DMS 273 (cell line): ENCODE results near the gene SEC62.
A peak's percentile ranks its signal among the peaks of the same experiment; 100 is the strongest.

Experiments used
- DNase-seq: peaks from one replicate; lab custom pipeline; 2025; ENCODE audit not compliant: unreplicated experiment; lab: John Stamatoyannopoulos, UW

SEC62 gene, protein sequence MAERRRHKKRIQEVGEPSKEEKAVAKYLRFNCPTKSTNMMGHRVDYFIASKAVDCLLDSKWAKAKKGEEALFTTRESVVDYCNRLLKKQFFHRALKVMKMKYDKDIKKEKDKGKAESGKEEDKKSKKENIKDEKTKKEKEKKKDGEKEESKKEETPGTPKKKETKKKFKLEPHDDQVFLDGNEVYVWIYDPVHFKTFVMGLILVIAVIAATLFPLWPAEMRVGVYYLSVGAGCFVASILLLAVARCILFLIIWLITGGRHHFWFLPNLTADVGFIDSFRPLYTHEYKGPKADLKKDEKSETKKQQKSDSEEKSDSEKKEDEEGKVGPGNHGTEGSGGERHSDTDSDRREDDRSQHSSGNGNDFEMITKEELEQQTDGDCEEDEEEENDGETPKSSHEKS

GRCh38 chr3:169966428-169966950 is at the start of gene SEC62:
Gene SEC62, plus strand, starts transcription at chr3:169966807. Its CDS starts 16 bp downstream, at chr3:169966823.
- peak; percentile 99 for DNase-seq

DNA sequence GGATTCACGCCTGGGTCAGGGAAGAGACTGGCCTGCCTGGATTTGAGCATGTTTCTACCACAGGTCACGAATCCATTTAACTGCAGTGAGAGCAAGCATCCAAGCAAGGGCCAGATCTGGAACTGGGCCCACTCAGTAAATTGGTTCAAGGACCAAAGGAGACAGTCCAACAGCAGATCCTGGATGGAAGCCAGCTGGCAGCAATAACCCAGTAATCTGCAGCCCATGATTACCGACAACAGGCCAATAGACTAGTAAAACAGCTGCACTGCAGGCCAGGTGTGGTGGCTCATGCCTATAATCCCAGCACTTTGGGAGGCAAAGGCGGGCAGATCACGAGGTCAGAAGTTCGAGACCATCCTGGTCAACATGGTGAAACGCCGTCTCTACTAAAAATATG is 43.4 kb upstream of the SEC62 start:
- DNase-seq = peak; percentile 82

GRCh38 chr3:169923831-169924230 is 42.8 kb upstream of the SEC62 start:
- peak; percentile 56 for DNase-seq

DNA sequence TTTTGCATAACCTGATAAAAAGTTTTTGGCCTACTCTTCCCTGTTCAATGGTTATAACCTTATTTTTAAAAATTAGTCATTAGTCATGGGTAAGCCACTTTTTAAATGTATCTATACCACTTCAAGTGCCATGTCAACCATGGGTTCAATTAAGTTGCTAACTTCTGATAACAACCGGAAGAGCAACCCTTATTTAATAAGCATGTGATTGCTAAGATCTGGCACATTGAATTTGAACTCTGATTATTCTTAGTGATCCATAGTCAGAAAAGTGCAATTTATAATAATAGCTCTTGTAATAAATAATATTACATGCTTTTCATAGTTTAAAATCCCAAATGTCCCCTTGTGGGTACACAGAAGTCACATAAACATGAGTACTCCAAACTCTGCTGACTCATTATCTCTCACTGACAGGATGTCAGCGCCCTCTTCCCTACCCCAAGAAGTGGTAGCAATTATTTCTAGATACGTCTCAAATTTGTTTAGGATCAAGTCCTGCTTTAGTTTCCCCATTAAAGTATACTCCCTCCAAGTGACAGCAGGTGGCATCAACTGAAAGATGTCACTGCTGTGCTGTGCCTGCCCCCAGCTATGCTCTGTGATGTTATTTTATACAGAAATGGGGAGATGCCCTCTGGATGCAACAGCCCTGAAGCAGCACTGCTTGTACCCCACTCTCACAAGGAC is 36.6 kb upstream of the SEC62 start:
- DNase-seq = no peak

DNA sequence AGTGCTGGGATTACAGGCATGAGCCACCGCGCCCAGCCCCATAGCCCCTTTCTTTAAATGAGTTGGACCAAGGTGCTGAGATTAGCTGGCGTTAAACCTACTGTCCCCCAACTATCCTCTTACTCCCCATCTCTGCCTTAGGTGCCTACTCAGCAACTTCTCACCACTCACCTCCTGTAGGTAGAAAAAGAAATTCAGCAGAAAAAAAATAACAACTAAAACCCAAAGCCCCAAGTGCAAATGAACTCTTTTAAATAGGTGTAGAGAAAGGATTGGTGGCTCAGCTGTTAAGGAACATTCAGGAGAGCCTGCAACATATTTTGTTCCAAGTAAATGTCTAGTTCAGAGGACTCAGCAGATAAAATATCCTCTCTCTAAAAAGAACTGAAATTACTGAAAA is 35.8 kb upstream of the SEC62 start:
- no peak for DNase-seq

- no peak for DNase-seq
Measured at GRCh38 chr3:169931747-169932520, 34.7 kb upstream of the SEC62 start.

GRCh38 chr3:169939320-169939719 is 27.3 kb upstream of the SEC62 start:
- no peak for DNase-seq

DNA sequence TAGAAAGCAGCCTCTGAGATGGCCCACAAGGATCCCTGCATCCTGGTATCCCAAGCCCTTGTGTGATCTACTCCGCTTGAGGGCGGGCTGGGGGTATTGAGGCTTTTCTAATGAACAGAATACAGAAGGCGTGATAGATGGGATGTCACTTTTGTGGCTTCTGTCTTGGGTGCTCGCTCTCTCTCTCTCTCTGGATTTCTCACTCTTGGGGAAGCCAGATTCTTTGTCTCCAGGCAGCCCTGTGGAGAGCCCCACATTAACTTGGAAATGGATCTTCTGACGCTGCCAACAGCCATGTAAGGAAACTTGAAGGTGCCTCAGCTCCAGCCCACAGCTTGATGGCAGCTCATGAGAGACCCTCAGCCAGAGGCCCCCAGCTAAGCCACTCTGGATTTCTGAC is 26.9 kb upstream of the SEC62 start:
- DNase-seq = no peak

- DNase-seq = no peak
Measured at GRCh38 chr3:169940470-169941181, 26.0 kb upstream of the SEC62 start.

DNA sequence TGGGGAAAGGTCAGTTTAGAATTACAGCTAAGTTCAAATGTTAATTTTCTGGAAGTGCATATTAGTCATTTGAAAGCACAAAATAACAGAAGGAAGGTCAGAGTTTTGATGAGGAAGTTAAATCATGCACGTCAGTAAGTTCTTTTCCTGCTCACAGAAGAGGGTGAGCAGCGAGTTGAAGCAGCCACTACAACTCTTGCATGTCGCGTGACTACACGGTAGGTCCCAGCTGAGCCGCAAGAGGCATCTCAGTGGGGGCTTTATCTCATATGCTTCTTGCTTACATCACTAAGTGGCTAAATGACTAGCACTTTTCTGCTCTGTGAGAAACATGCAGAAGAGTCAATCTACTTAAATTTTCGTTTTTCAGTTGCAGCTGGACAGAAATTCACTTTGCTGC is 21.3 kb upstream of the SEC62 start:
- DNase-seq = no peak

DNA sequence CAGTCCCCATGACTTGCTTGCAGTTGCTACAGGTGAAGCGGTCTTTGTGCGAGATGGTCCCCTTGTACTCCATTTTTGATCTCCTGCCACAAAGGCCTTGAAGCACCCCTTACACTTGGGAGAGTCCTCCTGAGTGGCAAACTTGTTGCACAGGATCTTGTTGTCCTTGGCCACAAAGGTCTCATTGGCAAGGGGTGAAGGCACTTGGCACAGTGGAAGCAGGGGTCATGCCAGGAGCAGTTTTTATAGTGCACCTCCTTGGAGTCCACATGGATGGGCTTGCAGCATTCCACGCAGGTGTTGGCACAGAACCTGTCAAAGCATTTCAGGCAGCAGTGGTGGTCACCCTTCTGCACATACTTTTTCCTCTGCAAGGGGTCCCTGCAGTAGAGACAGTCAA is 20.3 kb upstream of the SEC62 start:
- DNase-seq = no peak

- no peak for DNase-seq
Measured at GRCh38 chr3:169948559-169949448, 17.8 kb upstream of the SEC62 start.

- no peak for DNase-seq
Measured at GRCh38 chr3:169952045-169952444, 14.6 kb upstream of the SEC62 start.

- DNase-seq = no peak
Measured at GRCh38 chr3:169953462-169954141, 13.0 kb upstream of the SEC62 start.

DNA sequence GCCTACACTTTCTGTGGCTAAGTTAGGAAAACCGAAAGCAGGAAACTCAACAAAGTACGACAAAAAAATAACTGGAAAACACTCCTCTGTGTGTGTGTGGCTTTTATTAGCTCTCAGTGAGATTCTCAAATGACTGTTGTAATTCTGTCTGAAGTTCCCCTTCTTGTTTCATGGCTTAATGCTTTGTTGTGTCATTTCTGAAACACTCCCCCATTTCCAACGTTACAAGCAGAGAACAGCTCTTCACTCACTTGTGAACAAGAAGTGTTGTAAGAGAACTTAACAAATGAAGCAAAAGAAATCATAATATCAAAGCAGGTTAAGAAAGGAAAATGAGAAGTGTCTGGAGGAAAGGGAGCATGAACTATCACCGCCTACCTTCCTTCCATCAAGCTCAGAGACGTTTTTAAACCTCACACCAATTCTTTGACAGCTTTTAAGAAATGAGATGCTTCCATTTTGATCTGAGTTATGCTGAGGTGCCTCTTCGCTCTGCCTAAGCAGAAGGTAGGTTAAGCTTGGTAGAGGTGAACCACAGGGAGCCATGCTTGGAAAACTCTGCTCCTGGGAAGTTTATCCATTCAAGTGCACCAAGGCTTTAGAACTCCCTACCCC is 12.4 kb upstream of the SEC62 start:
- DNase-seq = no peak

DNA sequence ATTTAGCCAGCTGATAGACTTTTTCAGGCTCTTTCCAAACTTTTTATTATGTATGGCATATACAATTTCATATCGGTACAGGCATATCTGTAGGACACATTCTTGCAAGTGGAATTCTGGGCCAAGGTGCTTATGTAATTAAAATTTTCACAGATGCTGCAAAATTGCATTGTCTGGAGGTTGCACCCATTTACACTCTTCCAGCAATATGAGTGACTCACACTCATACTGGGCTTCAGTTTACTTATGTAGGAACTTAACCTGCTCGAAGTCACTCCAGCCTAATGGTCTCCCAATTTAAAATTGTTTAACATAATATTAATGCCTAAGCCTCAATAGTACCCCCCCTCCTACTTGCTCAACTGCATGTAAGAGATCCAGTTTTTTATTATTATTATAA is 11.2 kb upstream of the SEC62 start:
- no peak for DNase-seq

DNA sequence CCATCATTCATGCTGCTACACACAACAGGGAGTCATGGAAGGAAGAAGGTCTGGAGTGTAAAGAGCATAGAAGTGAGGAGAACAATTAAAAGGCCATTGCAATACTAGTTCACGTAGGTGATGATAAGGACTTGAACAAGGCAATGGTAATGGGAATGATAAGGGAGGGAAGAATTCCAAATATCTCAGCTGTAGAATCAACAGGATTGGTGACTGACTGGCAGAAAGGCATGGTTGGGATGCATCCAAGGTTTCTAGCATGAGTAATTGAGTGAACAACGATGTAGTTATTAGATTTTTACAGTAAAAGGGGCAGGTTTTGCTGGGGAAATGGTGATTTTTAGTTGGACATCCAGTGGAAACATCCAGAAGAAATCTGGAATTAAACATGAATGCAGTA is 2.4 kb upstream of the SEC62 start:
- no peak for DNase-seq

DNA sequence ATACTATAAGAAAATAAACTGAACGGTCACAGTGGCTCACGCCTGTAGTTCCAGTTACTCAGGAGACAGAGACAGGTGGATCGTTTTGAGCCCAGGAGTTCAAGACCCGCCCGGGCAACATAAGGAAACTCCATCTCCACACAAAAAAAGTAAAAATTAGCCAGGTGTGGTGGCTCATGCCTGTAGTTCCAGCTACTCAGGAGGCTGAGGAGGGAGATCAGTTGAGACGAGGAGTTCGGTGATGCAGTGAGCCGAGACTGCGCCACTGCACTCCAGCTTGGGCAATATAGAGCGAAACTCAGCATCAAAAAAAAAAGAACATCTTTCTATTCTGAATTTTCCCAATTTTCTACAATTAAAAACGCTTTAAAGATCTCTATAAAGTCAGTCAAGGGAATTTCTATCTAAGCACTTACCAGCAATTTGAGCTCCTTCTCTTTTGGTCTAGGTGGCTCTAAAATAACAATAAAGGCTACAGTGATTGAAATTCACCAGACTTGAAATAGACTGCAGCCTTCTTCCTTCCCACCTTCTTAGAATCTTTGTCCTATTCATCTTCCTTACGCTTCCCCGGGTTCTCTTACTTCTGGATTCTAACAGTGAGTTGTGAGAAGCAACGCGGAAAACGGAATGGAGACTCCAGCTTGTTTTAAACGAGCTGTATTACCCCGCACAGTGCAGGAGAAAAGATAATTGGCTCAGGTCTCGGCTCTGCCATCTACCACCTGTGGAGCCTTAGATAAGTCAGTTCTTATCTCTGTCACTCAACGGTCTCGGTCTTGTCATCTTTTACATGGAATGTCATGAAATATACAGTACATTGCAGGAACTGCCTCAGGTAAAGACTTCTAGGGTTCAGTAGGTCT is 812 bp upstream of the SEC62 start:
- DNase-seq = no peak
